Measurements from ENCODE around the gene APOD.
"Not testable (repeated sequence)": the region's sequence is repeated elsewhere in the genome, so short reads cannot be mapped to it uniquely, and the experiment has no call there.

DNA sequence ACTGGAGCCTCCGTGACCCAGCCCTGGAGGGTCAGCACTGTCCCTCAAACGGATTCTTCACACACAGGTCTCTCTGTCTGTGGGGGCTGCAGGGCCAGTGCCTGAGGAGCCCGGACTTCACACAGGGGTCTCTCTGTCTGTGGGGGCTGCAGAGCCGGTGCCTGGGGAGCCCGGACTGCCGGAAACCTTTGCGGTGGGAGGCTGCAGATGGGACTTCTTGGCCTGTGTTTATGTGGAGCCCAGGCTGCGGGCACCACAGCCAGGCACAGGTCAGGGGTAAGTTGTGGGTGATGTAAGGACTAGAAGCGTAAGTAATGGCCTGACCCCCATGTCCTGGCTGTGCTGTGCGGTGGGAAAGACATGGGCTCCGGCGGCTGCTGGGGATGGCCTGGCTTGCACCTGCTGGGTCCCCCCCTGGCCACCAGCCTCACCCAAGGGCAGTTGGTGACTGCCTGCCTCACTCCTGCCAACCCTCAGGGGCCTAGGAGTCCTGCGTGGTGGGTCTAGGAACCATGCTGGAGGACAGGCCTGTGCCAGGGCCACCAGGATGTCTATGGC, 47.3 kb upstream of the APOD start:
- not testable (repeated sequence) for TF ChIP-seq POLR2A, CTCF (IDR thresholded peaks at IDR 0.05)

Measured in vagina (tissue), 2 donors.